Panc1 (cell line): ENCODE measurements around the gene YDJC.

Experiments
- POLR2AphosphoS5 ChIP-seq: IDR thresholded peaks from 2 replicates; pipeline ENCODE4 v1.6.1; 2012; ENCODE audit warnings: mild to moderate bottlenecking, low read depth, low read length, moderate library complexity
- TF ChIP-seq, protein P1 (sequence below): fragments of 450-650 bp; IDR thresholded peaks from 2 replicates; pipeline ENCODE4 v1.5.1; 2017; ENCODE audit warnings: mild to moderate bottlenecking
- TF ChIP-seq, protein P2 (sequence below), 2 experiments: IDR thresholded peaks; 2 replicates each; pipeline ENCODE4 v1.6.1; 2011 to 2012; ENCODE audit warnings: low read depth in 2 of 2, control low read depth in 1 of 2, low read length in 1 of 2, mild to moderate bottlenecking in 1 of 2, moderate library complexity in 1 of 2; ENCODE audit not compliant: insufficient read depth in 1 of 2

DNA sequence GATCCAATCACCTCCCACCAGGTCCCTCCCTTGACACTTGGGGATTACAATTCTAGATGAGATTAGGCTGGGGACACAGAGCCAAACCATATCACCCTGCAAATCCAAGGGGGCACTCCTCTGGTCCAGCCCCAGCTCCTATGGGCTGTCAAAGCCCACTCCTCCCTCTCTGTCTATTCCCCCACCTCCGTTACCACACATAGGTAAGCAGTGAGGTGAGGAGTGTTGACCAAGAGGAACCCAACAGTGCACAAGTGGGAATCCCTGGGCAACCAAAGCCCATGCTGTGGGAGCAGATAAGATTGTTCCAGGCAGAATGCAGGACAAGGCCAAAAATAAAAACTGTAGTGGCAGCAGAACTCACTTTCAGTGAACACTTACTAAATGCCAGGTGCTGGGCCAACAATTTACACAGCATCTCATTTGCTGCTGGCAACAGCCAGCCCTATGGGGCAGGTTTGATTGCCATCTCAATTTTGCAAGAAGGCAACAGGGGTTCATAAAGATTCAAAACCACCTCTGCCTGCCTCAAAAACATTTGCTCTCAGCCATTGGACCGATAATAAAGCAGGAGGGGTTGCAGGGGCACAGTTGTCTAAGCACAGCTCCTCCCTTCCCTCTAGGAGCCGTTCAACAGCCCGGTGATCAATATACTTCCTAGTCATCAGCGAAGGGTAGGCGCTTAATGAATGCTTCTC, 21.1 kb upstream of the YDJC start:
- TF ChIP-seq, protein P1, sequence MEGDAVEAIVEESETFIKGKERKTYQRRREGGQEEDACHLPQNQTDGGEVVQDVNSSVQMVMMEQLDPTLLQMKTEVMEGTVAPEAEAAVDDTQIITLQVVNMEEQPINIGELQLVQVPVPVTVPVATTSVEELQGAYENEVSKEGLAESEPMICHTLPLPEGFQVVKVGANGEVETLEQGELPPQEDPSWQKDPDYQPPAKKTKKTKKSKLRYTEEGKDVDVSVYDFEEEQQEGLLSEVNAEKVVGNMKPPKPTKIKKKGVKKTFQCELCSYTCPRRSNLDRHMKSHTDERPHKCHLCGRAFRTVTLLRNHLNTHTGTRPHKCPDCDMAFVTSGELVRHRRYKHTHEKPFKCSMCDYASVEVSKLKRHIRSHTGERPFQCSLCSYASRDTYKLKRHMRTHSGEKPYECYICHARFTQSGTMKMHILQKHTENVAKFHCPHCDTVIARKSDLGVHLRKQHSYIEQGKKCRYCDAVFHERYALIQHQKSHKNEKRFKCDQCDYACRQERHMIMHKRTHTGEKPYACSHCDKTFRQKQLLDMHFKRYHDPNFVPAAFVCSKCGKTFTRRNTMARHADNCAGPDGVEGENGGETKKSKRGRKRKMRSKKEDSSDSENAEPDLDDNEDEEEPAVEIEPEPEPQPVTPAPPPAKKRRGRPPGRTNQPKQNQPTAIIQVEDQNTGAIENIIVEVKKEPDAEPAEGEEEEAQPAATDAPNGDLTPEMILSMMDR, result no peak
- TF ChIP-seq, protein P2, sequence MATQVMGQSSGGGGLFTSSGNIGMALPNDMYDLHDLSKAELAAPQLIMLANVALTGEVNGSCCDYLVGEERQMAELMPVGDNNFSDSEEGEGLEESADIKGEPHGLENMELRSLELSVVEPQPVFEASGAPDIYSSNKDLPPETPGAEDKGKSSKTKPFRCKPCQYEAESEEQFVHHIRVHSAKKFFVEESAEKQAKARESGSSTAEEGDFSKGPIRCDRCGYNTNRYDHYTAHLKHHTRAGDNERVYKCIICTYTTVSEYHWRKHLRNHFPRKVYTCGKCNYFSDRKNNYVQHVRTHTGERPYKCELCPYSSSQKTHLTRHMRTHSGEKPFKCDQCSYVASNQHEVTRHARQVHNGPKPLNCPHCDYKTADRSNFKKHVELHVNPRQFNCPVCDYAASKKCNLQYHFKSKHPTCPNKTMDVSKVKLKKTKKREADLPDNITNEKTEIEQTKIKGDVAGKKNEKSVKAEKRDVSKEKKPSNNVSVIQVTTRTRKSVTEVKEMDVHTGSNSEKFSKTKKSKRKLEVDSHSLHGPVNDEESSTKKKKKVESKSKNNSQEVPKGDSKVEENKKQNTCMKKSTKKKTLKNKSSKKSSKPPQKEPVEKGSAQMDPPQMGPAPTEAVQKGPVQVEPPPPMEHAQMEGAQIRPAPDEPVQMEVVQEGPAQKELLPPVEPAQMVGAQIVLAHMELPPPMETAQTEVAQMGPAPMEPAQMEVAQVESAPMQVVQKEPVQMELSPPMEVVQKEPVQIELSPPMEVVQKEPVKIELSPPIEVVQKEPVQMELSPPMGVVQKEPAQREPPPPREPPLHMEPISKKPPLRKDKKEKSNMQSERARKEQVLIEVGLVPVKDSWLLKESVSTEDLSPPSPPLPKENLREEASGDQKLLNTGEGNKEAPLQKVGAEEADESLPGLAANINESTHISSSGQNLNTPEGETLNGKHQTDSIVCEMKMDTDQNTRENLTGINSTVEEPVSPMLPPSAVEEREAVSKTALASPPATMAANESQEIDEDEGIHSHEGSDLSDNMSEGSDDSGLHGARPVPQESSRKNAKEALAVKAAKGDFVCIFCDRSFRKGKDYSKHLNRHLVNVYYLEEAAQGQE (IDR thresholded peaks at IDR 0.05; ENCODE audit: insufficient read depth in 1 of 2, low read depth in 2 of 2, low read length in 1 of 2), result no peak
- no peak for TF ChIP-seq POLR2AphosphoS5
